Muscle layer of colon (tissue), 2 donors: ENCODE results near the gene ZFC3H1.

Source experiments
- H3K27ac ChIP-seq: one replicate; pipeline ENCODE4 v1.7.0; 2013; ENCODE audit warnings: low read depth, mild to moderate bottlenecking, low read length, moderate library complexity
- H3K27me3 ChIP-seq, 2 donors: one replicate each; pipeline ENCODE4 v1.7.0; 2013; ENCODE audit warnings: low read length in 2 of 2, mild to moderate bottlenecking in 2 of 2; ENCODE audit not compliant: insufficient read depth in 2 of 2, control insufficient read depth in 1 of 2
- H3K36me3 ChIP-seq: one replicate; pipeline ENCODE4 v1.7.0; 2013; ENCODE audit warnings: mild to moderate bottlenecking, low read length; ENCODE audit not compliant: insufficient read depth
- H3K4me1 ChIP-seq: one replicate; pipeline ENCODE4 v1.7.0; 2013; ENCODE audit warnings: mild to moderate bottlenecking, low read length; ENCODE audit not compliant: insufficient read depth
- H3K4me3 ChIP-seq, 2 donors: one replicate each; pipeline ENCODE4 v1.7.0; 2013; ENCODE audit warnings: low read length in 2 of 2, low read depth in 1 of 2, mild to moderate bottlenecking in 1 of 2, moderate library complexity in 1 of 2
- H3K9ac ChIP-seq: one replicate; pipeline ENCODE4 v1.7.0; 2013; ENCODE audit warnings: low read length
- H3K9me3 ChIP-seq: one replicate; pipeline ENCODE4 v1.7.0; 2013; ENCODE audit warnings: mild to moderate bottlenecking, low read length
- donor health status: abdominal sarcoma.
- donor health status: Adenocarcinoma of cecum.

ZFC3H1 gene

DNA sequence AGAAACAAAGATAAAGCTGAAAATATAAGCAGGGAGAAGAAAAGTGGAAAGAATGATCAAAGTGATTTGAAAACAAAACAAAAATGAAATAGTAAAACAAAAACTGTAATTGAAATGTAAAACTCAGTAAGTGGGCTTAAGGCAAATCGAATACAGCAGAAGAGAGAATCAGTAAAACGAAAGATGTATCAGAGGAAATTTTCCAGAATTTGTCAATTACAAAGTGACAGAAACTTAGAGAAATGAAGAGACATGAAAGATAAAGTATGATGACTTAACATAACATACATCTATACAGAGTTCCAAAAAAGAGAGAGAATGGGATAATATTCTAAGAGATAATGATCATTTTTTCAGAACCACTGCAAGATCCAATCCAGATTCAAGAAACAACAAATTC is 10.5 kb downstream of the ZFC3H1 start:
- Histone ChIP-seq H3K9me3 (no peaks in the 10 kb centered on the region), H3K4me3 (no peak overlapping the region), H3K4me1 (peaks cover 5% of the 10 kb centered on the region), H3K27me3 (no peaks in the 10 kb centered on the region), H3K9ac (no peak overlapping the region), H3K36me3 (peaks cover 11% of the 10 kb centered on the region), H3K27ac (no peak overlapping the region)

DNA sequence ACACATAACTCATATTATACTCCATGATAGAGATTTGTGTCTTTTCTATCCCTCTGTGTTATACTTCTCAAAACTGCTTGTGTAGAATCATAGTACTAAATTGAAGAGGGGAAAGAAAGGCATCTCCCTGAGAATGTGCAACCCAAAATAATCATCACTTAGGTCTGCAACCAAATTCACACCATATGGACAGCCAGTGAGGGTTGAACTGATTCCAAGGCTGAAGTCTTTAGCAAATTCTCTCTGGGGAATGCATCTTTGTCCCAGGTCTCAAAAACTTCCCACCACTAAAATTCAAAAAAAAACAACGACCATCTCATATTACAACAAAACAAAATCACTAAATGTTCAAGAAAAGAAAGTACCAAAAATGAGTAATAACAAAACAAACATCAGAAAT is 11.0 kb downstream of the ZFC3H1 start:
- H3K4me1 ChIP-seq = peaks cover 5% of the 10 kb centered on the region

DNA sequence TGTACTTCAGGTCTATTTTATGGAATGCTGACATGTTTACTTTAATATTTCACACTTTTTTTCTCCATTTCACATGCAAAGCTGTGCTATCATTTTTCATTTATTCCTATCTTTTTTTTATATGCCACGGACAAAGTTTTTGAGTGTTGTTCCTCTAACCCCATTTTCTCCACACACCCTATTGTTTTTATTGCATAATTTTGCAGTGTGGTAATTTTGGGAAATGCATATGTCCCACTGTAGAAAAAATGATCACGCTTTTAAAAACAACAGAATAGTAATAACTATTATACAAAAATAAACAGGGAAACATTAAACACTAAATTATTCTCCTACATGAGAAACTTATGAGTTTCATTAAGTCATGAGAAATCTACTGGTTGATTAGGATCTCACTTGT is 14.2 kb downstream of the ZFC3H1 start:
- no peaks in the 10 kb centered on the region for H3K9me3 ChIP-seq
- H3K4me3 ChIP-seq = no peak overlapping the region
- no peak overlapping the region for H3K9ac ChIP-seq
- no peaks in the 10 kb centered on the region for H3K27me3 ChIP-seq
- H3K27ac ChIP-seq = no peak overlapping the region
- H3K4me1 ChIP-seq = no peaks in the 10 kb centered on the region
- H3K36me3 ChIP-seq = peaks cover 31% of the 10 kb centered on the region

More for the DNA sequence above, 11.0 kb downstream of the ZFC3H1 start:
- Histone ChIP-seq H3K27me3 (no peaks in the 10 kb centered on the region), H3K9me3 (no peaks in the 10 kb centered on the region), H3K36me3 (peaks cover 11% of the 10 kb centered on the region), H3K27ac (no peak overlapping the region), H3K4me3 (no peak overlapping the region), H3K9ac (no peak overlapping the region)

- no peaks in the 10 kb centered on the region for H3K27me3 ChIP-seq
- no peak overlapping the region for H3K9ac ChIP-seq
- H3K4me1 ChIP-seq = no peaks in the 10 kb centered on the region
- peaks cover 36% of the 10 kb centered on the region for H3K36me3 ChIP-seq
- no peaks in the 10 kb centered on the region for H3K9me3 ChIP-seq
- no peak overlapping the region for H3K27ac ChIP-seq
- no peak overlapping the region for H3K4me3 ChIP-seq
Measured at GRCh38 chr12:71648537-71648936, 15.1 kb downstream of the ZFC3H1 start.

DNA sequence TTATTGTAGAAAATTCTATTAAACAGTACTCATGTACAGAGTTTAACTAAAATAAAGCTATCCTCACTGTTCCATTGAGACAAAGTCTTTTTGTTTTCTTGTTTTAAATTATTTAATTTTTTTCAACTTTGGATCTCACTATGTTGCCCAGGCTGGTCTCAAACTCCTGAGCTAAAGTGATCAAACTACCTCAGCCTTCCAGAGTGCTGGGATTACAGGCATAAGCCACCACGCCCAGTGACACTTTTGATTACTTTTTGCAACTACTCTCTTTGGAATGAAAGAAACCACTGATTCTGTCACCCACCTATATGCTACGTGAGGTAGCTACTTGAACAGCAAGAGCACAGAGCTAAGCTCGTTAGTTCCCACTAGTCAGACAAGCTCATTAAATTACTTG is 17.1 kb downstream of the ZFC3H1 start:
- Histone ChIP-seq H3K4me1 (no peaks in the 10 kb centered on the region), H3K36me3 (peaks cover 42% of the 10 kb centered on the region), H3K27me3 (no peaks in the 10 kb centered on the region), H3K4me3 (no peak overlapping the region), H3K9me3 (no peaks in the 10 kb centered on the region), H3K27ac (no peak overlapping the region), H3K9ac (no peak overlapping the region)

GRCh38 chr12:71645268-71645667 is 18.4 kb downstream of the ZFC3H1 start:
- Histone ChIP-seq H3K36me3 (peaks cover 52% of the 10 kb centered on the region), H3K27me3 (no peaks in the 10 kb centered on the region), H3K4me3 (no peak overlapping the region), H3K27ac (no peak overlapping the region), H3K4me1 (no peaks in the 10 kb centered on the region), H3K9ac (no peak overlapping the region), H3K9me3 (no peaks in the 10 kb centered on the region)

- Histone ChIP-seq H3K36me3 (peaks cover 63% of the 10 kb centered on the region), H3K4me1 (no peaks in the 10 kb centered on the region), H3K9me3 (no peaks in the 10 kb centered on the region), H3K4me3 (no peak overlapping the region), H3K27me3 (no peaks in the 10 kb centered on the region), H3K9ac (no peak overlapping the region), H3K27ac (no peak overlapping the region)
Measured at GRCh38 chr12:71642264-71642663, 21.4 kb downstream of the ZFC3H1 start.

GRCh38 chr12:71641390-71641789 is 22.3 kb downstream of the ZFC3H1 start:
- Histone ChIP-seq H3K9me3 (no peaks in the 10 kb centered on the region), H3K27ac (no peak overlapping the region), H3K4me1 (no peaks in the 10 kb centered on the region), H3K36me3 (peaks cover 60% of the 10 kb centered on the region), H3K9ac (no peak overlapping the region), H3K27me3 (no peaks in the 10 kb centered on the region), H3K4me3 (no peak overlapping the region)

DNA sequence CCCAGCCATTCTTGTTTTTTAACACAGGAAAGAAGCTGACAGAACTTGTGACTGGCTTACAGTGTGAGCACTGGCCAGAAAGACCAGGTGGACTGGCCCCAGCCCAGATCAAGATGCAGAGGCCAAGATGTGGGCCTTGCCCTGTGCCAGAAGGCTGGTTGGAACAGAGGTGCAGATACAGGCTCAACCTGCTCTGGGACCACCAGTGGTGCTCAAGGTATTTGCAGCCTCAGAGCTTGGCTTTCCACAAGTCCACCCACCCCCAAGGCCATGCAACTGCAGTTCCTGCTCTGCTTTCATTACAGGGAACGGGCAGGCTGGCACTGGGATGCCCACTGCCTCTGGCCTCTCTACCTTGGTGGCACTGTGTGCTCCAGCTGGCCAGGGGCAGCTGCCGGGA is 23.3 kb downstream of the ZFC3H1 start:
- Histone ChIP-seq H3K36me3 (peaks cover 65% of the 10 kb centered on the region), H3K9me3 (no peaks in the 10 kb centered on the region), H3K27ac (no peak overlapping the region), H3K27me3 (no peaks in the 10 kb centered on the region), H3K9ac (no peak overlapping the region), H3K4me3 (no peak overlapping the region), H3K4me1 (no peaks in the 10 kb centered on the region)

- H3K27me3 ChIP-seq = no peaks in the 10 kb centered on the region
- no peaks in the 10 kb centered on the region for H3K4me1 ChIP-seq
- H3K9me3 ChIP-seq = no peaks in the 10 kb centered on the region
- no peak overlapping the region for H3K4me3 ChIP-seq
- no peak overlapping the region for H3K9ac ChIP-seq
- no peak overlapping the region for H3K27ac ChIP-seq
- H3K36me3 ChIP-seq = peaks cover 66% of the 10 kb centered on the region
Measured at GRCh38 chr12:71639341-71639760, 24.3 kb downstream of the ZFC3H1 start.

DNA sequence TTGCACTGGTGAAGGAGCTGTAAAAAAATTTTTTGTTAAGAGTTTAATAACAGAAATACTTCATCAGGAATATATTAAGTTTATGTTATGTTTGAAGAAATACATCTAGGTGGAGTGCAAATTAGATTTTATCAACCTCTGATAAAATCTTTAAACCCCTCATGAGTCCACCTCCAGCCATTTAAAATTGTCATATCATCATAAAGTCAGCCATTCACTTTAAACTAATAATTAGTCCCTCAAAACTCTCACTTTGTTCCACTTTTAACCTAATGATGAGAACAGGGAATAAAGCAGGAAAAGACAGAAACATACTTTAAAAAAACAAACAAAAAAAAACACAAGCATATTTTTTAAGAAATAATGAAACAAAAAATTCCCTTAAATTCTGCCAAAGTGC is 25.1 kb downstream of the ZFC3H1 start:
- Histone ChIP-seq H3K36me3 (peaks cover 69% of the 10 kb centered on the region), H3K9ac (no peak overlapping the region), H3K27ac (no peak overlapping the region), H3K4me3 (no peak overlapping the region), H3K9me3 (no peaks in the 10 kb centered on the region), H3K27me3 (no peaks in the 10 kb centered on the region), H3K4me1 (no peaks in the 10 kb centered on the region)

DNA sequence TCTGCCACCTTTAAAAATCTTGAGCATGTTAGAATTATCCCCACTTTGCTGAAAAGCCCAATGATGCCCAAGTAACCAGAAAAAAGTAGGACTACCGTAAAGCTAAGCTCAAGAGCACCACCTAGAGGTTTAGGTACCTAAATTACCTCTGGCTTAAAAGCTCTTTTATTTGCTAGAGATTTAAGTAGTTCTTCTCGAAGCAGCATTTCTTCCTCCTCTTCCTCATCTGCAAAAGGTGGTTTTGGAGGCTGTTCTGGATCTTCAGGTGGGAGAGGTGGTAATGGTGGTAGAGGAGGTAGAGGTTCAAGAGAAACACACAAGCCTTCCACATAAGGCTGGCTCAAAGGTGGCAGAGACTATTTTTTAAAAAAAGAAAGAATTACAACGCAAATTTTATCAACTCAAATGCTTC is 26.9 kb downstream of the ZFC3H1 start:
- Histone ChIP-seq H3K27ac (no peak overlapping the region), H3K9ac (no peak overlapping the region), H3K4me1 (no peaks in the 10 kb centered on the region), H3K27me3 (no peaks in the 10 kb centered on the region), H3K9me3 (no peaks in the 10 kb centered on the region), H3K36me3 (peaks cover 75% of the 10 kb centered on the region), H3K4me3 (no peak overlapping the region)
